ENCODE measurements around the gene ARID3C. TPM values are rescaled to one million over a fixed set of nuclear protein-coding genes. Genes with fewer than 3 reads are reported as not detected.

ARID3C gene
- total and polyA plus RNA-seq, 2 experiments from 2014 or later, result 0.21 to 0.27 TPM

DNA sequence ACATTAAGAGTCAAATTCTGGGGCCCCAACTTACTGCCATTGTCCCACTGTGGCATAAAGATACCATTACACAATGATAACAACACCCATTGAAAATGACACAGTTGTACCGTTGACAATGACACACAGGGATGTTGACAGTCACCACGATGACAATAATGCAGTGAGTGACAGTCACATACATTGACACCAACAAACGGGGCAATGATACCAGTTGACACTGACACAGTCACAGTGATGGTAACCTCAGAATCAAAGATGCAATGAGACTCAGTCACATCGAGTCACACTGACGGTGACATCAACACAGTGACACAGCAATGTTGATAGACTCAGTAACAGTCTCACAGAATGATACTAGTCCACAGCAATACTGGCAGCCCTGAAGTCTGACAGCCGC, 56.2 kb downstream of the ARID3C start:
- Histone ChIP-seq H3K9me3 (ENCODE audit: low read depth) (no peaks in the 10 kb centered on the region), H2AFZ (no peak overlapping the region), H3K36me3 (replicated peaks; ENCODE audit: insufficient read depth, low read depth) (no peaks in the 10 kb centered on the region), H3K4me3 (no peak overlapping the region), H3K9me2 (replicated peaks; ENCODE audit: insufficient read depth) (no peaks in the 10 kb centered on the region), H3K4me2 (no peak overlapping the region), H3K4me1 (ENCODE audit: insufficient read depth) (peaks cover 18% of the 10 kb centered on the region), H3K27me3 (peaks cover 21% of the 10 kb centered on the region), H3K27ac (no peak overlapping the region), H4K20me1 (ENCODE audit: insufficient read depth, poor library complexity, severe bottlenecking) (no peaks in the 10 kb centered on the region), H3K79me2 (no peaks in the 10 kb centered on the region)
- no peak for TF ChIP-seq EZH2phosphoT487 (IDR thresholded peaks at IDR 0.05; ENCODE audit: low read depth, severe bottlenecking, unreplicated experiment)
- TF ChIP-seq, protein P1, sequence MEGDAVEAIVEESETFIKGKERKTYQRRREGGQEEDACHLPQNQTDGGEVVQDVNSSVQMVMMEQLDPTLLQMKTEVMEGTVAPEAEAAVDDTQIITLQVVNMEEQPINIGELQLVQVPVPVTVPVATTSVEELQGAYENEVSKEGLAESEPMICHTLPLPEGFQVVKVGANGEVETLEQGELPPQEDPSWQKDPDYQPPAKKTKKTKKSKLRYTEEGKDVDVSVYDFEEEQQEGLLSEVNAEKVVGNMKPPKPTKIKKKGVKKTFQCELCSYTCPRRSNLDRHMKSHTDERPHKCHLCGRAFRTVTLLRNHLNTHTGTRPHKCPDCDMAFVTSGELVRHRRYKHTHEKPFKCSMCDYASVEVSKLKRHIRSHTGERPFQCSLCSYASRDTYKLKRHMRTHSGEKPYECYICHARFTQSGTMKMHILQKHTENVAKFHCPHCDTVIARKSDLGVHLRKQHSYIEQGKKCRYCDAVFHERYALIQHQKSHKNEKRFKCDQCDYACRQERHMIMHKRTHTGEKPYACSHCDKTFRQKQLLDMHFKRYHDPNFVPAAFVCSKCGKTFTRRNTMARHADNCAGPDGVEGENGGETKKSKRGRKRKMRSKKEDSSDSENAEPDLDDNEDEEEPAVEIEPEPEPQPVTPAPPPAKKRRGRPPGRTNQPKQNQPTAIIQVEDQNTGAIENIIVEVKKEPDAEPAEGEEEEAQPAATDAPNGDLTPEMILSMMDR (IDR thresholded peaks at IDR 0.05; ENCODE audit: poor library complexity), result no peak
- WGBS (ENCODE audit: low lambda C conversion rate, missing lambda C conversion rate), result 91% methylated on average over 6 of the region's 6 CpGs
- DNase-seq (ENCODE audit: low spot score), result no peak

DNA sequence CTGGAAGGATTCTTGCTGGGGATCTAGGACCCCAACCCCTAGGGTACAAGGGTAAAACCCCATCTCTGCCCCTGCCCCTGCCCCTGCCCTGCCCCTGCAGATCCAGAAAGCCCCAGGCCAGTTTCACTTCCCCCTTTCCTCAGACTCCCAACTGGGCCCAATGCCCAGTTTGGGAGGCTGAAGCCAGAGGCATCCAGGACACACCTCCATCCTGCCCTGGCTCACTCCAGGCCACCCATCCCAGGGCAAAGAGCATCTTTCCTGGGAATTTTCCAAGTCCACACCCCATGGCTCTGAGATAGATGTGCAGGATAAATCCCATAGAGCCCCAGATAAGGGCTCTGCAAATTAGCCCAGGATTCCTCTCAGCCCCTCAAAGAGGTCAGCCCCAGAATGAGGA, 56.8 kb downstream of the ARID3C start:
- Histone ChIP-seq H2AFZ (no peak overlapping the region), H3K9me3 (ENCODE audit: low read depth) (no peaks in the 10 kb centered on the region), H3K27ac (no peak overlapping the region), H3K27me3 (peaks cover 15% of the 10 kb centered on the region), H3K4me3 (no peak overlapping the region), H3K4me2 (no peak overlapping the region), H4K20me1 (ENCODE audit: insufficient read depth, poor library complexity, severe bottlenecking) (no peaks in the 10 kb centered on the region), H3K36me3 (replicated peaks; ENCODE audit: insufficient read depth, low read depth) (no peaks in the 10 kb centered on the region), H3K79me2 (no peaks in the 10 kb centered on the region), H3K4me1 (ENCODE audit: insufficient read depth) (peaks cover 13% of the 10 kb centered on the region), H3K9me2 (replicated peaks; ENCODE audit: insufficient read depth) (no peaks in the 10 kb centered on the region)
- TF ChIP-seq, protein P1 (IDR thresholded peaks at IDR 0.05; ENCODE audit: poor library complexity), result no peak
- no peak for TF ChIP-seq EZH2 (IDR thresholded peaks at IDR 0.05; ENCODE audit: borderline replicate concordance)
- no peak for TF ChIP-seq EZH2phosphoT487 (IDR thresholded peaks at IDR 0.05; ENCODE audit: low read depth, severe bottlenecking, unreplicated experiment)
- DNase-seq (ENCODE audit: low spot score), result no peak

DNA sequence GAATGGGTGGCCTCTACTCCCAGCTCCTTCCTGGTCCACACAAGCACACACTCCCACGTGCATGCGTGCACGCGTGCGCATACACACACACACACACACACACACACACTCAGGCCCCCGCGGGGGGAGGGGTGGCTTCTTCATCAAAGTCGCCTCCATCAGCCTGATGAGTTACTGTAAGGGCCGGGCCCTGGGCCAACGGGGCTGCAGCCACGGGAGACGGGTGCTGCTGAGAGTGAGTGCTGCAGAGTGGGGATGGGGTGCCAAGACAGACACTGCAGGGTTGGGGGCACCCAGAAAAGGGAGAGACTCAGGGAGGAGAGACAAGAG, 57.4 kb downstream of the ARID3C start:
- H2AFZ ChIP-seq, result no peak overlapping the region
- 80% methylated on average over 12 of the region's 12 CpGs for WGBS (ENCODE audit: low lambda C conversion rate, missing lambda C conversion rate)

More for the DNA sequence above, 57.4 kb downstream of the ARID3C start:
- Histone ChIP-seq H3K27me3 (peaks cover 9% of the 10 kb centered on the region), H3K36me3 (replicated peaks; ENCODE audit: insufficient read depth, low read depth) (no peaks in the 10 kb centered on the region), H3K4me3 (no peak overlapping the region), H3K4me1 (ENCODE audit: insufficient read depth) (peaks cover 9% of the 10 kb centered on the region), H3K9me3 (ENCODE audit: low read depth) (no peaks in the 10 kb centered on the region), H3K4me2 (no peak overlapping the region), H3K27ac (no peak overlapping the region), H4K20me1 (ENCODE audit: insufficient read depth, poor library complexity, severe bottlenecking) (no peaks in the 10 kb centered on the region), H3K9me2 (replicated peaks; ENCODE audit: insufficient read depth) (no peaks in the 10 kb centered on the region), H3K79me2 (no peaks in the 10 kb centered on the region)
- TF ChIP-seq, protein P1 (IDR thresholded peaks at IDR 0.05; ENCODE audit: poor library complexity), result no peak
- TF ChIP-seq EZH2phosphoT487 (IDR thresholded peaks at IDR 0.05; ENCODE audit: low read depth, severe bottlenecking, unreplicated experiment) (no peak), EZH2 (IDR thresholded peaks at IDR 0.05; ENCODE audit: borderline replicate concordance) (no peak)
- DNase-seq (ENCODE audit: low spot score), result no peak

Small RNAs within 50 kb of the gene (small RNA-seq; reads per million reads assigned to genes)
- not detected for gene CCL27

Other genes with a start within 250 kb of the ARID3C start
- gene FAM219A, start 170.5 kb downstream of the ARID3C start, total RNA-seq, result 8.8 and 9.5 TPM in 2 replicates
- gene FAM219A, start 170.5 kb downstream of the ARID3C start, polyA plus RNA-seq, result 15.0 and 16.3 TPM in 2 replicates
- gene DNAI1, start 170.3 kb downstream of the ARID3C start, total RNA-seq, result 0.57 TPM in 1 of 2 replicates, not detected in the other
- gene DNAI1, start 170.3 kb downstream of the ARID3C start, polyA plus RNA-seq, result not detected in 2 replicates
- gene ENHO, start 106.1 kb downstream of the ARID3C start, total RNA-seq, result 1.5 and 1.6 TPM in 2 replicates
- 5.3 and 9.4 TPM in 2 replicates for gene ENHO, start 106.1 kb downstream of the ARID3C start, polyA plus RNA-seq
- 2.1 and 4.7 TPM in 2 replicates for gene CNTFR, start 39.3 kb downstream of the ARID3C start, total RNA-seq
- 7.0 and 7.5 TPM in 2 replicates for gene CNTFR, start 39.3 kb downstream of the ARID3C start, polyA plus RNA-seq
- gene RPP25L, start 17.0 kb downstream of the ARID3C start, total RNA-seq, result 30.0 and 31.5 TPM in 2 replicates
- 31.8 and 35.7 TPM in 2 replicates for gene RPP25L, start 17.0 kb downstream of the ARID3C start, polyA plus RNA-seq
- gene DCTN3, start 8.6 kb downstream of the ARID3C start, total RNA-seq, result 60.3 and 75.0 TPM in 2 replicates
- gene DCTN3, start 8.6 kb downstream of the ARID3C start, polyA plus RNA-seq, result 83.1 and 114 TPM in 2 replicates
- 126 and 141 TPM in 2 replicates for gene SIGMAR1, start 8.7 kb upstream of the ARID3C start, total RNA-seq
- 212 and 240 TPM in 2 replicates for gene SIGMAR1, start 8.7 kb upstream of the ARID3C start, polyA plus RNA-seq
- gene GALT, start 17.6 kb upstream of the ARID3C start, total RNA-seq, result 46.1 and 53.2 TPM in 2 replicates
- 119 and 121 TPM in 2 replicates for gene GALT, start 17.6 kb upstream of the ARID3C start, polyA plus RNA-seq
- 69.4 and 74.6 TPM in 2 replicates for gene IL11RA, start 23.1 kb upstream of the ARID3C start, total RNA-seq
- 91.8 and 97.2 TPM in 2 replicates for gene IL11RA, start 23.1 kb upstream of the ARID3C start, polyA plus RNA-seq
- gene CCL27, start 33.6 kb upstream of the ARID3C start, total RNA-seq, result not detected in 2 replicates
- gene CCL27, start 33.6 kb upstream of the ARID3C start, polyA plus RNA-seq, result 0.81 TPM in 1 of 2 replicates, not detected in the other
- gene CCL19, start 62.2 kb upstream of the ARID3C start, total RNA-seq, result not detected in 2 replicates
- gene CCL19, start 62.2 kb upstream of the ARID3C start, polyA plus RNA-seq, result not detected in 2 replicates
- gene CCL21, start 81.1 kb upstream of the ARID3C start, total RNA-seq, result not detected in 2 replicates
- gene CCL21, start 81.1 kb upstream of the ARID3C start, polyA plus RNA-seq, result not detected in 2 replicates